B cell (primary cell): ENCODE results near the gene TENT4A.

Experiments used
- CTCF ChIP-seq: fragments of 200-600 bp; IDR thresholded peaks from one replicate; pipeline ENCODE4 v1.8.0; 2022; ENCODE audit warnings: antibody characterized with exemption, mild to moderate bottlenecking
- EZH2 ChIP-seq: IDR thresholded peaks from 2 replicates; pipeline ENCODE4 v1.6.1; 2012; ENCODE audit warnings: borderline replicate concordance, low read depth, mild to moderate bottlenecking, moderate library complexity, low read length; ENCODE audit not compliant: insufficient read depth, poor library complexity, severe bottlenecking

- TF ChIP-seq CTCF, result no peak
- no peak for TF ChIP-seq EZH2
Measured at GRCh38 chr5:6675784-6676491, 37.3 kb upstream of the TENT4A start.
